GM12864 (cell line): ENCODE measurements around the gene AHI1.

Experiments used
- DNase-seq: peaks from one replicate; pipeline ENCODE4 v3.0.0-alpha.2; 2011; ENCODE audit warnings: low read depth
- H3K4me3 ChIP-seq: 2 replicates; pipeline ENCODE4 v1.5.1; 2011; ENCODE audit warnings: mild to moderate bottlenecking, low read depth, low read length, control low read depth
- TF ChIP-seq, protein P1 (sequence below): IDR thresholded peaks from 2 replicates; pipeline ENCODE4 v1.5.1; 2011; ENCODE audit warnings: low read depth, mild to moderate bottlenecking, moderate library complexity, low read length, control low read depth, inconsistent platforms; ENCODE audit errors: missing control alignments

The AHI1 gene

DNA sequence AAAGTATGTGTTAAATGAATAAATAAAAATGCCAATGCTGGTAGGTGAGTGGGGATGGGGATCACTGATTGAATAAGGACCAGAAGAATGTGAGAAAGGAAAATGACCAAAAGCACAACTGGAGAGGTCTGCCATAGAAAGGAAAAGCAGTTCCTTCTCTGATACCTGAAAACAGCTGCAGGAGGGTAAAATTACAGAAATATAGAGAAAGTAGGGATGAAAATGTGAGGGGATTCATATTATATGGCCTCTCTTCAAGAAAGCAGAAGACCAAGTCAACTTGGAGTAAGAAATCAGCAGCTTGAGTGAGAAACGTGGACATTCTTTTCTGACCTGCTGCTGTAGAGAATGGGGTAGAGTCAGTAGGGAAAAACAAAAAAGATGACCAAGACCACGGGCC lies 191.4 kb downstream of the AHI1 start:
- TF ChIP-seq, protein P1, sequence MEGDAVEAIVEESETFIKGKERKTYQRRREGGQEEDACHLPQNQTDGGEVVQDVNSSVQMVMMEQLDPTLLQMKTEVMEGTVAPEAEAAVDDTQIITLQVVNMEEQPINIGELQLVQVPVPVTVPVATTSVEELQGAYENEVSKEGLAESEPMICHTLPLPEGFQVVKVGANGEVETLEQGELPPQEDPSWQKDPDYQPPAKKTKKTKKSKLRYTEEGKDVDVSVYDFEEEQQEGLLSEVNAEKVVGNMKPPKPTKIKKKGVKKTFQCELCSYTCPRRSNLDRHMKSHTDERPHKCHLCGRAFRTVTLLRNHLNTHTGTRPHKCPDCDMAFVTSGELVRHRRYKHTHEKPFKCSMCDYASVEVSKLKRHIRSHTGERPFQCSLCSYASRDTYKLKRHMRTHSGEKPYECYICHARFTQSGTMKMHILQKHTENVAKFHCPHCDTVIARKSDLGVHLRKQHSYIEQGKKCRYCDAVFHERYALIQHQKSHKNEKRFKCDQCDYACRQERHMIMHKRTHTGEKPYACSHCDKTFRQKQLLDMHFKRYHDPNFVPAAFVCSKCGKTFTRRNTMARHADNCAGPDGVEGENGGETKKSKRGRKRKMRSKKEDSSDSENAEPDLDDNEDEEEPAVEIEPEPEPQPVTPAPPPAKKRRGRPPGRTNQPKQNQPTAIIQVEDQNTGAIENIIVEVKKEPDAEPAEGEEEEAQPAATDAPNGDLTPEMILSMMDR = no peak
- no peak for DNase-seq
- no peak overlapping the region for H3K4me3 ChIP-seq

DNA sequence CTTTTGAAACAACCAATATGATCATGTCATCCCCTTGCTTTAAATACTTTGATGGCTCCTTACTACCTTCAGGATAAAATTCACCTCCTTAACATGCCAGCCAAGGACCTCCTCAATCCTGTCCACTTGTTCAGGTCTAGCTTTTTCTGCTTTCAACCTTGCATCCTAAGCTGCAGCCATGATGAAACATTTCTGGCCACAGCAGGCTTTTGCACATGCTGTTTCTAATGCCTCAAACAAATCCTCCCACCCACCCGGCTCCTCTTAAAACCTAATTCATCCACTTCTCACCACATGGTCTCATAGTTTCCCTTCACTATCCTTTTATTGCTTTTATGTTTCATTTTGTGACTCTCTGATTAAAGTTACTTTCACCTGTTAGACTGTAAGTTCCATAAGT lies 191.9 kb downstream of the AHI1 start:
- no peak for DNase-seq

DNA sequence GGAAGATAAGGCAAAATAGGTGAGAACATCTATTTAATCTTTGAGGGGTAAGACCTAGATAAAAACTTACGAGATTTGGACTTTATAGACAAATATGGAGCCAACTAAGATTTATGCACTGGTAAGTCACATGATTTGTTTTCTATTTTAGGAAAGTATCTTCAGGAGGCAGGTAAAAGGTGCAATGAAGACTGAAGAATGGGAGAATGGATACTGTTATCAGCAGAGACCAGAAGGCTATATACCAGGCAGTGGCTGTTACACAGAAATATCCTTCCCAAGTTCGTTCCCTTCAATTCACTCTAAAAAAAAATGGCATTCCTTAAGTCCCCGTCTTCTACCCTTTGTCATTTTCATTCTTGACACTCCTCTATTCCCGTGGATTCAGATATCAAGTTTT lies 192.7 kb downstream of the AHI1 start:
- TF ChIP-seq, protein P1 = no peak
- H3K4me3 ChIP-seq = no peak overlapping the region
- no peak for DNase-seq

More for the DNA sequence above, 191.9 kb downstream of the AHI1 start:
- TF ChIP-seq, protein P1 = no peak
- no peak overlapping the region for H3K4me3 ChIP-seq

DNA sequence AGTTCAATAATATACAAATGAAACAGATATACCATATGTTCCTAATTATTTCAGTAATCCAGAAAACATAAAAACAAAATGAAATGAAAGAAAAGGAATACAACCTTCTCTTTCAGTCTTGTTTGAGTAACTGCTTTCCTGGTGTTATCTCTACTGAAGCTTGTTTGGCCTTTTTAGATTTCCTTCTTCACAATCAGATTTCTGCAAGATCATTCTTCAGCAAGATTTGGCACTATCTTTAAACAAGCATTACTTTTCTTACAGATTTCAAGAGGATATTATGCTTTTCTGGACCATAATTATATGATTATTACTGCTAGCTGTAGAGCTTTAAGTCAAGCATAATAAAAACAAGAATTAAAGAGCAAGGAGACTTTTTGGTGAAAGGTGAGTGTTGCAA lies 196.2 kb downstream of the AHI1 start:
- DNase-seq = no peak
- no peak overlapping the region for H3K4me3 ChIP-seq
- TF ChIP-seq, protein P1 = no peak

DNA sequence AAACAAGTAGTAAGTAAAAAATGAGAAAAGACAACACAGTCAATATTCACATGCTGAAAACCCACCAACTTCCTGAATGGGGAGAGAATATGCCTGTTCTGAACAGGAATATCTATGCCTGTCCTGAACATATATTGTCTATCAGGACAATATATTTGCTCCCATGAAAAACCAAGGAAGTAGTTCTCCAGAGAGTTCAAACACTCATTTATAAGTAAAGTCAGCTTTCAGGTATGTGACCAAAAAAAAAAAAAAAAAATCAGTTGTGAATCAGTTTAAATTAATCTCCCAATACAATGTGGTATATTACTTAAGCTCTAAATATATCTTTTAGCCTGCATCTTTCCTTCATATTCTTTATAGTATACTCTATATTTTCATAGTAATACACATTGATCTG lies 197.0 kb downstream of the AHI1 start:
- no peak for DNase-seq
- TF ChIP-seq, protein P1 = no peak
- H3K4me3 ChIP-seq = no peak overlapping the region

DNA sequence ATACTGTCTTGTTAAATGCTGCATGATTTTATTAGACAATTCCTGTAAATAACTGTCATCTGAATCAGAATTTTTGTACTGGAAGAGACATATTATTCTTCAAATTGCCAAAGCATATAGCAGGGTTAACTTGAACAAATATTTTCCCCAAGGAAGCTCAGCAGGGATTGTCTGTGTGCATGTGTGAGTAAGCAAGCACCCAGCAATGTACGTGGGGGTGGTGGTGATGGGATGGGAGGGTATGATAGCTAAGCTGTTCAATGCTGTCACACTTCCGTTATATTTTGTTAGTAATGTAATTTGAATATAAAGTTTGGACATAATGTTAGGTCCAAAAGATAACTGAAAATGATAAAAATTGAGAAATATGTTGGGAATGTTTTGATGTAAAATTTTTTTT lies 198.3 kb downstream of the AHI1 start:
- no peak for DNase-seq
- TF ChIP-seq, protein P1 = no peak
- H3K4me3 ChIP-seq = no peak overlapping the region

DNA sequence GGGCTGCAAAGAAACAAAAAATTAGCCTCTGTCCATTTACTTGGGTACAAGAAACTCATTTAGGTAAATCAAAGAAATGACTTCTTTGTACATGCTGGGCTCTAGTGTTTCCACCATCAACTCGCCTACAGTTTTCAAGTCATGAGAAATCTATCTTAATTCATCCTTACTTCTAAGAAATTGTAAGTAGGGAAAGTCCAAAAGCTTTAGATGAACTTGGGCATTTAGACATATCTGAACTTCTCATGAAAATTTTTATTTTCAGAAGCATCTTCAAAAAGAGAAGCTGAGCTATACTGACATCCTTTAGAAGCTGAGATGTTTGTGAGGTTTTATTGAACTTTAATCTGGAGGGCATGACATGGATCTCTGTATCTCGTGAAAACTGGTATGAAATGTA lies 199.1 kb downstream of the AHI1 start:
- H3K4me3 ChIP-seq = no peak overlapping the region
- TF ChIP-seq, protein P1 = no peak
- no peak for DNase-seq
